WERI-Rb-1 (cell line): Measurements from ENCODE around the gene GPC3.

Experiments used
- DNase-seq: peaks from one replicate; pipeline ENCODE4 v3.0.0-alpha.2; 2020
- H3K27ac ChIP-seq: fragments of 250-450 bp; sonication (Bioruptor Pico); 2 replicates; pipeline ENCODE4 v1.5.1; 2020; ENCODE audit warnings: mild to moderate bottlenecking, moderate library complexity
- H3K27me3 ChIP-seq: fragments of 250-450 bp; sonication (Bioruptor Pico); 2 replicates; pipeline ENCODE4 v1.5.1; 2021; ENCODE audit warnings: mild to moderate bottlenecking, low read depth, moderate library complexity; ENCODE audit not compliant: insufficient read depth, severe bottlenecking
- H3K36me3 ChIP-seq: fragments of 250-450 bp; sonication (Bioruptor Pico); 2 replicates; pipeline ENCODE4 v1.5.1; 2020; ENCODE audit warnings: mild to moderate bottlenecking, moderate library complexity
- H3K4me3 ChIP-seq: 2 replicates; pipeline ENCODE4 v1.5.1; 2011; ENCODE audit warnings: low read depth, mild to moderate bottlenecking, control low read depth, low read length
- H3K9me3 ChIP-seq: fragments of 250-450 bp; sonication (Bioruptor Pico); 2 replicates; pipeline ENCODE4 v1.5.1; 2021; ENCODE audit warnings: mild to moderate bottlenecking, moderate library complexity; ENCODE audit not compliant: severe bottlenecking
- TF ChIP-seq, protein P1 (sequence below): IDR thresholded peaks from 2 replicates; pipeline ENCODE4 v1.5.1; 2011; ENCODE audit warnings: low read depth, mild to moderate bottlenecking, control low read depth, inconsistent platforms, low read length

GPC3 gene

DNA sequence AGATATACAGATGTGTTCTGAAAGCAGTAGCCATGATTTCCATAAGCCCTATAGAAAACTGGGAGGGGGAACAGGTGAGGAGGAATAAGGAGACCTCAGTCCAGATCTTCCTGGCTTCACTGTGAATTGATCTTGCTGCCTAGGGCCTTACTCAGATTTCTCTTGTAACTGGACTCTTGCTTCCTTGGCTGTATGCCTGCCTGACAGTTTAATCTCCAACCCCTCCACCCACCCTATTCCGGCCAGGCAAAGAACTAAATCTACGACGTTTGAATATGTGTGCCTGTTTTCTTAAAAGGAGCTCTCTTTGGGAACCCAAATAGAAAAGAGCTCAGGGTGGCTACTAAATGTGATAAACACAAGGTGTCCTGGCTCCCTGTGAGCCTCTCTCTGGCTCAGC is 173.0 kb downstream of the GPC3 start:
- TF ChIP-seq, protein P1, sequence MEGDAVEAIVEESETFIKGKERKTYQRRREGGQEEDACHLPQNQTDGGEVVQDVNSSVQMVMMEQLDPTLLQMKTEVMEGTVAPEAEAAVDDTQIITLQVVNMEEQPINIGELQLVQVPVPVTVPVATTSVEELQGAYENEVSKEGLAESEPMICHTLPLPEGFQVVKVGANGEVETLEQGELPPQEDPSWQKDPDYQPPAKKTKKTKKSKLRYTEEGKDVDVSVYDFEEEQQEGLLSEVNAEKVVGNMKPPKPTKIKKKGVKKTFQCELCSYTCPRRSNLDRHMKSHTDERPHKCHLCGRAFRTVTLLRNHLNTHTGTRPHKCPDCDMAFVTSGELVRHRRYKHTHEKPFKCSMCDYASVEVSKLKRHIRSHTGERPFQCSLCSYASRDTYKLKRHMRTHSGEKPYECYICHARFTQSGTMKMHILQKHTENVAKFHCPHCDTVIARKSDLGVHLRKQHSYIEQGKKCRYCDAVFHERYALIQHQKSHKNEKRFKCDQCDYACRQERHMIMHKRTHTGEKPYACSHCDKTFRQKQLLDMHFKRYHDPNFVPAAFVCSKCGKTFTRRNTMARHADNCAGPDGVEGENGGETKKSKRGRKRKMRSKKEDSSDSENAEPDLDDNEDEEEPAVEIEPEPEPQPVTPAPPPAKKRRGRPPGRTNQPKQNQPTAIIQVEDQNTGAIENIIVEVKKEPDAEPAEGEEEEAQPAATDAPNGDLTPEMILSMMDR, result no peak
- H3K4me3 ChIP-seq, result no peak overlapping the region
- H3K27me3 ChIP-seq, result peaks cover 49% of the 10 kb centered on the region
- H3K36me3 ChIP-seq, result no peaks in the 10 kb centered on the region
- no peak for DNase-seq
- H3K27ac ChIP-seq, result no peak overlapping the region
- no peaks in the 10 kb centered on the region for H3K9me3 ChIP-seq

GRCh38 chrX:133810925-133811324 is 174.5 kb downstream of the GPC3 start:
- Histone ChIP-seq H3K27me3 (peaks cover 43% of the 10 kb centered on the region), H3K4me3 (no peak overlapping the region), H3K9me3 (no peaks in the 10 kb centered on the region), H3K36me3 (no peaks in the 10 kb centered on the region), H3K27ac (no peak overlapping the region)
- DNase-seq, result no peak
- TF ChIP-seq, protein P1, result no peak

- H3K27me3 ChIP-seq, result peaks cover 44% of the 10 kb centered on the region
- no peak for DNase-seq
Measured at GRCh38 chrX:133804072-133804471, 181.3 kb downstream of the GPC3 start.

GRCh38 chrX:133796282-133796681 is 189.1 kb downstream of the GPC3 start:
- no peaks in the 10 kb centered on the region for H3K36me3 ChIP-seq
- DNase-seq, result no peak
- no peak overlapping the region for H3K4me3 ChIP-seq
- H3K27me3 ChIP-seq, result peaks cover 49% of the 10 kb centered on the region
- TF ChIP-seq, protein P1, result no peak
- H3K27ac ChIP-seq, result no peak overlapping the region
- H3K9me3 ChIP-seq, result no peaks in the 10 kb centered on the region

More at GRCh38 chrX:133804072-133804471, 181.3 kb downstream of the GPC3 start:
- H3K4me3 ChIP-seq, result no peak overlapping the region
- TF ChIP-seq, protein P1, result no peak
- no peaks in the 10 kb centered on the region for H3K9me3 ChIP-seq
- no peaks in the 10 kb centered on the region for H3K36me3 ChIP-seq
- H3K27ac ChIP-seq, result no peak overlapping the region

DNA sequence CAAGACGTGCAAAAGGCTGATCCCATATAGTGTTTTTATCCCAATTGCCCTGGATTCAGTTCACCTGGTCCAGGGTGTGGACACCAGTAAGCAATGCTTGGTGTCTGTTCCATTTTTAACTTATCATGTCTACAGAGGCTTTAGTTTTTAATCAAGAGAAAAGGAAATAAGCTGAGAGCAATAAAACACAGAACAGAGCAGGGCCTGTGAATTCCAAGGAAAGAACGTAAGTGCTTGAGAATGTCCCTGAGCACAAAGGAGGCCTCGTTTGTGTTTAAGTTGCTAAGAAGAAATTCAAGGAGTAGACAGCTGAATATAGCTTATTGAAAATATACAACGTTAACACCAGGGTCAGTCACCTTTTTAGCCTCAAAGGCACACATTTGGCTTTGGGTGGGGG is 191.3 kb downstream of the GPC3 start:
- no peak for DNase-seq
- no peaks in the 10 kb centered on the region for H3K36me3 ChIP-seq

DNA sequence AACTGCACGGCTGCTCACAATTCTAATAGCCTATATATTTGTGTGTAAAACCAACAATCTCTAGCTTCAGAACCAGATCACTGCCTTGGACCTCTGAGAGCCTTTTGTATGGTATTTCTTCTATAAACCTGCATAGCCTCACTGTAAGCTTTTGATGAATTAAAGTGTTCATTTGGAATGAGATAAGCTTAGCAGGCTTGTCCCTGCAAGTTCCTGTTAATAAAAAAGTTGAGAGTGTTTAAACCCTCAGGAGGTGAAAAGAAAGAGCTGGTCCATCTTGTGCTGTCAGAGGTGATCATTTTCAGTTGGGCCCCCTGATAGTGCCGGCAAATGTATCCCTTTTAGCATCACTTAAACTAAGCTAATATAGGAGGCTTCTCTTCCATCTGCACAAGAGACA is 191.8 kb downstream of the GPC3 start:
- Histone ChIP-seq H3K36me3 (no peaks in the 10 kb centered on the region), H3K4me3 (no peak overlapping the region), H3K27me3 (peaks cover 32% of the 10 kb centered on the region), H3K9me3 (no peaks in the 10 kb centered on the region), H3K27ac (no peak overlapping the region)
- TF ChIP-seq, protein P1, result no peak
- no peak for DNase-seq

More for the DNA sequence above, 191.3 kb downstream of the GPC3 start:
- Histone ChIP-seq H3K4me3 (no peak overlapping the region), H3K27me3 (peaks cover 33% of the 10 kb centered on the region), H3K9me3 (no peaks in the 10 kb centered on the region), H3K27ac (no peak overlapping the region)
- TF ChIP-seq, protein P1, result no peak
